WTC11 (cell line): Measurements from ENCODE around the gene SERPIND1. TPM values are rescaled to one million over a fixed set of nuclear protein-coding genes. Genes with fewer than 3 reads are reported as not detected.
"Not testable (repeated sequence)": the region's sequence is repeated elsewhere in the genome, so short reads cannot be mapped to it uniquely, and the experiment has no call there.

Source experiments
- ATAC-seq: fragments of 200-7000 bp; cut with Tn5 transposase; 2 replicates; pipeline ENCODE4 v1.10.0; 2021; ENCODE audit warnings: mild to moderate bottlenecking, moderate library complexity
- CTCF ChIA-PET: fragments of 300-600 bp; sonication (Branson Sonifier 250); formaldehyde crosslinking; loops from one replicate; lab custom pipeline; 2021; ENCODE audit warnings: antibody characterized with exemption; lab: Charles Lee
- POLR2A ChIA-PET: fragments of 350-600 bp; sonication (Branson Sonifier 250); formaldehyde crosslinking; loops from one replicate; lab custom pipeline; 2021; ENCODE audit warnings: antibody characterized with exemption; lab: Charles Lee
- DNase-seq: peaks from one replicate; pipeline ENCODE4 v3.0.0; 2021; ENCODE audit warnings: low spot score
- H3K27ac Mint-ChIP-seq: 2 replicates; pipeline ENCODE4 v1.8.0; 2021; ENCODE audit warnings: mixed read lengths
- H3K27me3 Mint-ChIP-seq: 2 replicates; pipeline ENCODE4 v1.8.0; 2021; ENCODE audit warnings: low read depth, mild to moderate bottlenecking, moderate library complexity, mixed read lengths
- H3K36me3 Mint-ChIP-seq: 2 replicates; pipeline ENCODE4 v1.8.0; 2021; ENCODE audit warnings: mixed read lengths
- H3K4me1 Mint-ChIP-seq: 2 replicates; pipeline ENCODE4 v1.8.0; 2022; ENCODE audit warnings: mixed read lengths
- H3K4me3 Mint-ChIP-seq: 2 replicates; pipeline ENCODE4 v1.8.0; 2021; ENCODE audit warnings: mild to moderate bottlenecking, moderate library complexity, mixed read lengths
- H3K9me3 Mint-ChIP-seq: 2 replicates; pipeline ENCODE4 v1.8.0; 2021; ENCODE audit warnings: mixed read lengths
- AR ChIP-seq: fragments of 250-450 bp; sonication (Bioruptor Pico); IDR thresholded peaks from 2 replicates; pipeline ENCODE4 v1.9.0; 2021; ENCODE audit warnings: mild to moderate bottlenecking
- CDX4 ChIP-seq: fragments of 250-450 bp; sonication (Bioruptor Pico); IDR thresholded peaks from 2 replicates; pipeline ENCODE4 v1.9.0; 2021; ENCODE audit warnings: moderate library complexity, mild to moderate bottlenecking, inconsistent platforms, borderline replicate concordance
- E2F1 ChIP-seq: sonication (generic); formaldehyde crosslinking; IDR thresholded peaks from 2 replicates; pipeline ENCODE4 v1.8.0; 2022; ENCODE audit warnings: mild to moderate bottlenecking, missing genetic modification reagents
- IRF2 ChIP-seq: sonication (generic); formaldehyde crosslinking; IDR thresholded peaks from 2 replicates; pipeline ENCODE4 v1.8.0; 2022; ENCODE audit warnings: low read depth, missing genetic modification reagents, borderline replicate concordance
- MXD4 ChIP-seq: fragments of 250-450 bp; sonication (Bioruptor Pico); IDR thresholded peaks from 2 replicates; pipeline ENCODE4 v1.8.0; 2021; ENCODE audit warnings: mild to moderate bottlenecking, moderate library complexity, borderline replicate concordance
- SP1 ChIP-seq: sonication (generic); formaldehyde crosslinking; conservative IDR thresholded peaks from 2 replicates; pipeline ENCODE4 v1.8.1; 2022; ENCODE audit warnings: missing genetic modification reagents
- TCF7 ChIP-seq: sonication (generic); formaldehyde crosslinking; IDR thresholded peaks from 2 replicates; pipeline ENCODE4 v1.8.0; 2022; ENCODE audit warnings: mild to moderate bottlenecking, low read depth, missing genetic modification reagents, moderate library complexity
- USF2 ChIP-seq: sonication (generic); formaldehyde crosslinking; IDR thresholded peaks from 2 replicates; pipeline ENCODE4 v1.8.1; 2023; ENCODE audit warnings: mild to moderate bottlenecking, missing genetic modification reagents, moderate library complexity
- ZNF396 ChIP-seq: fragments of 250-450 bp; sonication (Bioruptor Pico); IDR thresholded peaks from 2 replicates; pipeline ENCODE4 v1.8.0; 2021; ENCODE audit warnings: mild to moderate bottlenecking, moderate library complexity, borderline replicate concordance
- ZNF671 ChIP-seq: fragments of 250-450 bp; sonication (Bioruptor Pico); IDR thresholded peaks from 2 replicates; pipeline ENCODE4 v1.8.0; 2021; ENCODE audit warnings: mild to moderate bottlenecking
- total RNA-seq: library from RNA; stranded (reverse); gene quantifications from 3 replicates; pipeline ENCODE4 v1.2.3, GENCODE V29; 2021
- TF ChIP-seq, protein P1 (sequence below): sonication (generic); formaldehyde crosslinking; IDR thresholded peaks from 2 replicates; pipeline ENCODE4 v1.8.1; 2023; ENCODE audit warnings: mild to moderate bottlenecking, missing genetic modification reagents, borderline replicate concordance
- TF ChIP-seq, protein P2 (sequence below): sonication (generic); formaldehyde crosslinking; IDR thresholded peaks from 2 replicates; pipeline ENCODE4 v1.8.1; 2023; ENCODE audit warnings: mild to moderate bottlenecking, moderate library complexity, missing genetic modification reagents
- TF ChIP-seq, protein P3 (sequence below): sonication (generic); formaldehyde crosslinking; conservative IDR thresholded peaks from 2 replicates; pipeline ENCODE4 v1.8.1; 2023; ENCODE audit warnings: mild to moderate bottlenecking, low read depth, missing genetic modification reagents, moderate library complexity
- TF ChIP-seq, protein P4 (sequence below): sonication (generic); formaldehyde crosslinking; IDR thresholded peaks from 2 replicates; pipeline ENCODE4 v1.8.1; 2023; ENCODE audit warnings: mild to moderate bottlenecking, missing genetic modification reagents, moderate library complexity

Gene SERPIND1
- total RNA-seq, 1 experiment from 2014 or later, result 0.22 TPM

DNA sequence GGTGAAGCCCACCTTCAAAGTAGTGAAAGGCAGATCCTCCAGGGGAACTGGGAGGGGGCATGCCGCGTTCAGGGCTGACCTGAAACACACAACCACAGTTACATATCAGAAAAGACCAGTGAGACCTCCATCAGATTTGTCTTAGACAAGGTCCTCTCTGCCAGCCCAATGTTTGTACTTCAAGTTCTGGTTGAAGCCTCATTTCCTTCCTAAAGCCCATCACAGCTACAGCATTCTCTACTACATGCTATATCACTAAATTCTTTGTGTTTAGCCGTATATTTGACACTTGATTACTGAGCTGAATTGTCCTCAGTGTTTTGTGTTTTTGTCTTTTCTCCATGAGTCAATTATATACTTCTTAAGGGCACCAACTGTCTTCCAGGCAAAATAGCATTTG lies 44.6 kb downstream of the SERPIND1 start (continued):
- TF ChIP-seq, protein P1, sequence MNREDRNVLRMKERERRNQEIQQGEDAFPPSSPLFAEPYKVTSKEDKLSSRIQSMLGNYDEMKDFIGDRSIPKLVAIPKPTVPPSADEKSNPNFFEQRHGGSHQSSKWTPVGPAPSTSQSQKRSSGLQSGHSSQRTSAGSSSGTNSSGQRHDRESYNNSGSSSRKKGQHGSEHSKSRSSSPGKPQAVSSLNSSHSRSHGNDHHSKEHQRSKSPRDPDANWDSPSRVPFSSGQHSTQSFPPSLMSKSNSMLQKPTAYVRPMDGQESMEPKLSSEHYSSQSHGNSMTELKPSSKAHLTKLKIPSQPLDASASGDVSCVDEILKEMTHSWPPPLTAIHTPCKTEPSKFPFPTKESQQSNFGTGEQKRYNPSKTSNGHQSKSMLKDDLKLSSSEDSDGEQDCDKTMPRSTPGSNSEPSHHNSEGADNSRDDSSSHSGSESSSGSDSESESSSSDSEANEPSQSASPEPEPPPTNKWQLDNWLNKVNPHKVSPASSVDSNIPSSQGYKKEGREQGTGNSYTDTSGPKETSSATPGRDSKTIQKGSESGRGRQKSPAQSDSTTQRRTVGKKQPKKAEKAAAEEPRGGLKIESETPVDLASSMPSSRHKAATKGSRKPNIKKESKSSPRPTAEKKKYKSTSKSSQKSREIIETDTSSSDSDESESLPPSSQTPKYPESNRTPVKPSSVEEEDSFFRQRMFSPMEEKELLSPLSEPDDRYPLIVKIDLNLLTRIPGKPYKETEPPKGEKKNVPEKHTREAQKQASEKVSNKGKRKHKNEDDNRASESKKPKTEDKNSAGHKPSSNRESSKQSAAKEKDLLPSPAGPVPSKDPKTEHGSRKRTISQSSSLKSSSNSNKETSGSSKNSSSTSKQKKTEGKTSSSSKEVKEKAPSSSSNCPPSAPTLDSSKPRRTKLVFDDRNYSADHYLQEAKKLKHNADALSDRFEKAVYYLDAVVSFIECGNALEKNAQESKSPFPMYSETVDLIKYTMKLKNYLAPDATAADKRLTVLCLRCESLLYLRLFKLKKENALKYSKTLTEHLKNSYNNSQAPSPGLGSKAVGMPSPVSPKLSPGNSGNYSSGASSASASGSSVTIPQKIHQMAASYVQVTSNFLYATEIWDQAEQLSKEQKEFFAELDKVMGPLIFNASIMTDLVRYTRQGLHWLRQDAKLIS, result no peak
- TF ChIP-seq MXD4 (CRISPR knock-in tag), result no peak
- no peak for TF ChIP-seq ZNF396
- TF ChIP-seq, protein P2, sequence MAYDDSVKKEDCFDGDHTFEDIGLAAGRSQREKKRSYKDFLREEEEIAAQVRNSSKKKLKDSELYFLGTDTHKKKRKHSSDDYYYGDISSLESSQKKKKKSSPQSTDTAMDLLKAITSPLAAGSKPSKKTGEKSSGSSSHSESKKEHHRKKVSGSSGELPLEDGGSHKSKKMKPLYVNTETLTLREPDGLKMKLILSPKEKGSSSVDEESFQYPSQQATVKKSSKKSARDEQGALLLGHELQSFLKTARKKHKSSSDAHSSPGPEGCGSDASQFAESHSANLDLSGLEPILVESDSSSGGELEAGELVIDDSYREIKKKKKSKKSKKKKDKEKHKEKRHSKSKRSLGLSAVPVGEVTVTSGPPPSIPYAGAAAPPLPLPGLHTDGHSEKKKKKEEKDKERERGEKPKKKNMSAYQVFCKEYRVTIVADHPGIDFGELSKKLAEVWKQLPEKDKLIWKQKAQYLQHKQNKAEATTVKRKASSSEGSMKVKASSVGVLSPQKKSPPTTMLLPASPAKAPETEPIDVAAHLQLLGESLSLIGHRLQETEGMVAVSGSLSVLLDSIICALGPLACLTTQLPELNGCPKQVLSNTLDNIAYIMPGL (CRISPR knock-in tag), result no peak

- no peak for TF ChIP-seq ZNF671 (CRISPR knock-in tag)
- POLR2A ChIA-PET, result no interaction called here
- H3K27me3 Mint-ChIP-seq, result no peaks in the 10 kb centered on the region
These were observed 45.6 kb downstream of the SERPIND1 start for GRCh38 chr22:20819471-20819870.

GRCh38 chr22:20821717-20822239 lies 47.9 kb downstream of the SERPIND1 start:
- DNase-seq, H3K9me3 Mint-ChIP-seq, H3K27ac Mint-ChIP-seq, H3K27me3 Mint-ChIP-seq, ATAC-seq, POLR2A ChIA-PET, H3K36me3 Mint-ChIP-seq, H3K4me1 Mint-ChIP-seq, H3K4me3 Mint-ChIP-seq: not testable (repeated sequence)
- CTCF ChIA-PET, result interaction anchor here (2.0 kb wide), 1 partner anchor 18 kb away, joined by 5 read pairs; no protein-coding TSS in a partner anchor

More at GRCh38 chr22:20819471-20819870, 45.6 kb downstream of the SERPIND1 start:
- ATAC-seq (no peak), DNase-seq (no peak)
- Mint-ChIP-seq H3K36me3 (peaks cover 3% of the 10 kb centered on the region), H3K4me1 (no peaks in the 10 kb centered on the region), H3K27ac (no peak overlapping the region), H3K9me3 (no peaks in the 10 kb centered on the region), H3K4me3 (no peak overlapping the region)
- CTCF ChIA-PET, result no interaction called here

GRCh38 chr22:20822240-20822639 lies 48.3 kb downstream of the SERPIND1 start:
- CTCF ChIA-PET, result interaction anchor here (2.0 kb wide), 1 partner anchor 19 kb away, joined by 5 read pairs; no protein-coding TSS in a partner anchor
- H3K4me1 Mint-ChIP-seq, result peaks cover 6% of the 10 kb centered on the region; the same call in 1 of the 2 replicates
- H3K27ac Mint-ChIP-seq, result no peak overlapping the region
- H3K4me3 Mint-ChIP-seq, result no peak overlapping the region
- H3K9me3 Mint-ChIP-seq, result no peaks in the 10 kb centered on the region
- DNase-seq (no peak), ATAC-seq (no peak)
- peaks cover 3% of the 10 kb centered on the region; the same call in 1 of the 2 replicates for H3K36me3 Mint-ChIP-seq
- no peaks in the 10 kb centered on the region for H3K27me3 Mint-ChIP-seq
- POLR2A ChIA-PET, result no interaction called here
- TF ChIP-seq IRF2 (no peak), E2F1 (CRISPR knock-in tag) (no peak), CDX4 (CRISPR knock-in tag) (no peak), SP1 (CRISPR knock-in tag) (no peak), AR (no peak), TCF7 (CRISPR knock-in tag) (no peak), USF2 (CRISPR knock-in tag) (no peak)
- TF ChIP-seq, protein P3, sequence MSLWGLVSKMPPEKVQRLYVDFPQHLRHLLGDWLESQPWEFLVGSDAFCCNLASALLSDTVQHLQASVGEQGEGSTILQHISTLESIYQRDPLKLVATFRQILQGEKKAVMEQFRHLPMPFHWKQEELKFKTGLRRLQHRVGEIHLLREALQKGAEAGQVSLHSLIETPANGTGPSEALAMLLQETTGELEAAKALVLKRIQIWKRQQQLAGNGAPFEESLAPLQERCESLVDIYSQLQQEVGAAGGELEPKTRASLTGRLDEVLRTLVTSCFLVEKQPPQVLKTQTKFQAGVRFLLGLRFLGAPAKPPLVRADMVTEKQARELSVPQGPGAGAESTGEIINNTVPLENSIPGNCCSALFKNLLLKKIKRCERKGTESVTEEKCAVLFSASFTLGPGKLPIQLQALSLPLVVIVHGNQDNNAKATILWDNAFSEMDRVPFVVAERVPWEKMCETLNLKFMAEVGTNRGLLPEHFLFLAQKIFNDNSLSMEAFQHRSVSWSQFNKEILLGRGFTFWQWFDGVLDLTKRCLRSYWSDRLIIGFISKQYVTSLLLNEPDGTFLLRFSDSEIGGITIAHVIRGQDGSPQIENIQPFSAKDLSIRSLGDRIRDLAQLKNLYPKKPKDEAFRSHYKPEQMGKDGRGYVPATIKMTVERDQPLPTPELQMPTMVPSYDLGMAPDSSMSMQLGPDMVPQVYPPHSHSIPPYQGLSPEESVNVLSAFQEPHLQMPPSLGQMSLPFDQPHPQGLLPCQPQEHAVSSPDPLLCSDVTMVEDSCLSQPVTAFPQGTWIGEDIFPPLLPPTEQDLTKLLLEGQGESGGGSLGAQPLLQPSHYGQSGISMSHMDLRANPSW, result no peak
- TF ChIP-seq, protein P4, sequence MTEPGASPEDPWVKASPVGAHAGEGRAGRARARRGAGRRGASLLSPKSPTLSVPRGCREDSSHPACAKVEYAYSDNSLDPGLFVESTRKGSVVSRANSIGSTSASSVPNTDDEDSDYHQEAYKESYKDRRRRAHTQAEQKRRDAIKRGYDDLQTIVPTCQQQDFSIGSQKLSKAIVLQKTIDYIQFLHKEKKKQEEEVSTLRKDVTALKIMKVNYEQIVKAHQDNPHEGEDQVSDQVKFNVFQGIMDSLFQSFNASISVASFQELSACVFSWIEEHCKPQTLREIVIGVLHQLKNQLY (CRISPR knock-in tag), result no peak
